Hepatocyte (in vitro differentiated cells): ENCODE results near the gene GPR3. TPM values are rescaled to one million over a fixed set of nuclear protein-coding genes. Genes with fewer than 3 reads are reported as not detected.

Experiments
- DNase-seq: peaks from one replicate; pipeline ENCODE4 v3.0.0-alpha.2; 2016; ENCODE audit warnings: low spot score
- H2AFZ ChIP-seq: fragments of 200-600 bp; sonication (generic); 2 replicates; pipeline ENCODE4 v1.6.0; 2016; ENCODE audit warnings: antibody characterized with exemption, mild to moderate bottlenecking
- H3K27ac ChIP-seq: fragments of 200-600 bp; sonication (generic); 2 replicates; pipeline ENCODE4 v1.5.1; 2016; ENCODE audit warnings: mild to moderate bottlenecking
- H3K27me3 ChIP-seq: fragments of 200-600 bp; sonication (generic); 2 replicates; pipeline ENCODE4 v1.6.1; 2016
- H3K36me3 ChIP-seq: fragments of 200-600 bp; sonication (generic); replicated peaks from 2 replicates; pipeline ENCODE4 v1.5.1; 2016; ENCODE audit warnings: low read depth; ENCODE audit not compliant: insufficient read depth
- H3K4me1 ChIP-seq: fragments of 200-600 bp; sonication (generic); 2 replicates; pipeline ENCODE4 v1.5.1; 2016; ENCODE audit warnings: mild to moderate bottlenecking, moderate library complexity; ENCODE audit not compliant: insufficient read depth
- H3K4me2 ChIP-seq: fragments of 200-600 bp; sonication (generic); 2 replicates; pipeline ENCODE4 v1.6.0; 2016
- H3K4me3 ChIP-seq: fragments of 200-600 bp; sonication (generic); 2 replicates; pipeline ENCODE4 v1.5.1; 2016; ENCODE audit warnings: mild to moderate bottlenecking
- H3K79me2 ChIP-seq: fragments of 200-600 bp; sonication (generic); 2 replicates; pipeline ENCODE4 v1.6.0; 2017; ENCODE audit warnings: mild to moderate bottlenecking
- H3K9me2 ChIP-seq: fragments of 200-600 bp; sonication (generic); replicated peaks from 2 replicates; pipeline ENCODE4 v1.6.0; 2017; ENCODE audit warnings: mild to moderate bottlenecking; ENCODE audit not compliant: insufficient read depth
- H3K9me3 ChIP-seq: fragments of 200-600 bp; sonication (generic); 2 replicates; pipeline ENCODE4 v1.5.1; 2016; ENCODE audit warnings: low read depth, mild to moderate bottlenecking
- H4K20me1 ChIP-seq: fragments of 200-600 bp; sonication (generic); 2 replicates; pipeline ENCODE4 v1.6.0; 2016; ENCODE audit warnings: mild to moderate bottlenecking; ENCODE audit not compliant: insufficient read depth, poor library complexity, severe bottlenecking
- EZH2 ChIP-seq: fragments of 200-600 bp; sonication (generic); IDR thresholded peaks from 2 replicates; pipeline ENCODE4 v1.6.1; 2016; ENCODE audit warnings: antibody characterized with exemption, mild to moderate bottlenecking, borderline replicate concordance
- EZH2phosphoT487 ChIP-seq: fragments of 200-600 bp; sonication (generic); IDR thresholded peaks from one replicate; pipeline ENCODE4 v1.6.1; 2018; ENCODE audit warnings: antibody characterized with exemption, mild to moderate bottlenecking, low read depth, moderate library complexity; ENCODE audit not compliant: unreplicated experiment, severe bottlenecking
- WGBS: methylation state at CpG from one replicate; pipeline ENCODE4 v1.1.6; 2016; ENCODE audit warnings: low lambda C conversion rate; ENCODE audit errors: missing lambda C conversion rate; 5-methylcytosine and 5-hydroxymethylcytosine counted together
- polyA plus RNA-seq: library from polyadenylated mRNA; unstranded; fragments of >200 nt; fragmentation: Nextera tagmentation; extraction: Ambion mirVana; gene quantifications from 2 replicates; pipeline ENCODE4 v1.2.1, GENCODE V29; 2016
- total RNA-seq: library from RNA; depleted of rRNA; stranded (reverse); fragments of >200 nt; gene quantifications from 2 replicates; pipeline ENCODE4 v1.2.3, GENCODE V29; 2014
- TF ChIP-seq, protein P1 (sequence below): fragments of 200-600 bp; sonication (generic); IDR thresholded peaks from 2 replicates; pipeline ENCODE4 v1.5.1; 2016; ENCODE audit warnings: antibody characterized with exemption, mild to moderate bottlenecking; ENCODE audit not compliant: poor library complexity

GPR3 gene
- total and polyA plus RNA-seq, 2 experiments from 2014 or later, result 0.47 to 2.2 TPM

DNA sequence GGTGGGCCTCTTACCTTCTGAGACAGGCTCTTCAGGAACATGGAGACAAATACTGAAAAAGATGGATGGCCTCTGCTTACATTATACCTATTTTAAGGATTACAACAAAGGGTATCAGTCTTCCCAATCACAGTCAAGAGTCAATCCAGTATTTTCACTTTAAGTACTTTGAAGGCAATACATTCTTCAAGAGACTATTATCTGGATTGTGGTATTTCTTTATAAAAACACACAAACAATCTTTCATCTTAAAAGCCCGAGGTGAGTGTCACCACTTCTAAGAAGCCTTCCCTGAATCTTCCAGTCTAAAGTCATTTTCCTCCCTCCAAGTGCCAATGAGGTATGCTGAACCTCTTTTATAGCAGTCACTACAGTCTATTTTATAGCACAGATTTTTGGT, 52.2 kb downstream of the GPR3 start:
- peaks cover 95% of the 10 kb centered on the region for H3K79me2 ChIP-seq
- H3K27me3 ChIP-seq, result no peaks in the 10 kb centered on the region
- H3K4me1 ChIP-seq, result no peaks in the 10 kb centered on the region
- TF ChIP-seq, protein P1, sequence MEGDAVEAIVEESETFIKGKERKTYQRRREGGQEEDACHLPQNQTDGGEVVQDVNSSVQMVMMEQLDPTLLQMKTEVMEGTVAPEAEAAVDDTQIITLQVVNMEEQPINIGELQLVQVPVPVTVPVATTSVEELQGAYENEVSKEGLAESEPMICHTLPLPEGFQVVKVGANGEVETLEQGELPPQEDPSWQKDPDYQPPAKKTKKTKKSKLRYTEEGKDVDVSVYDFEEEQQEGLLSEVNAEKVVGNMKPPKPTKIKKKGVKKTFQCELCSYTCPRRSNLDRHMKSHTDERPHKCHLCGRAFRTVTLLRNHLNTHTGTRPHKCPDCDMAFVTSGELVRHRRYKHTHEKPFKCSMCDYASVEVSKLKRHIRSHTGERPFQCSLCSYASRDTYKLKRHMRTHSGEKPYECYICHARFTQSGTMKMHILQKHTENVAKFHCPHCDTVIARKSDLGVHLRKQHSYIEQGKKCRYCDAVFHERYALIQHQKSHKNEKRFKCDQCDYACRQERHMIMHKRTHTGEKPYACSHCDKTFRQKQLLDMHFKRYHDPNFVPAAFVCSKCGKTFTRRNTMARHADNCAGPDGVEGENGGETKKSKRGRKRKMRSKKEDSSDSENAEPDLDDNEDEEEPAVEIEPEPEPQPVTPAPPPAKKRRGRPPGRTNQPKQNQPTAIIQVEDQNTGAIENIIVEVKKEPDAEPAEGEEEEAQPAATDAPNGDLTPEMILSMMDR, result no peak
- TF ChIP-seq EZH2phosphoT487 (no peak), EZH2 (no peak)
- no peak overlapping the region for H3K27ac ChIP-seq
- no peaks in the 10 kb centered on the region for H3K9me2 ChIP-seq
- H2AFZ ChIP-seq, result no peak overlapping the region
- peaks cover 46% of the 10 kb centered on the region for H4K20me1 ChIP-seq
- H3K4me2 ChIP-seq, result no peak overlapping the region
- no peak overlapping the region for H3K4me3 ChIP-seq
- H3K9me3 ChIP-seq, result no peaks in the 10 kb centered on the region
- 37% methylated on average over 1 of the region's 1 CpG for WGBS
- H3K36me3 ChIP-seq, result no peaks in the 10 kb centered on the region
- DNase-seq, result no peak

Other genes with a start within 250 kb of the GPR3 start
- 9.7 and 13.3 TPM in 2 replicates for gene SLC9A1, start 237.5 kb upstream of the GPR3 start, total RNA-seq
- 29.8 and 31.3 TPM in 2 replicates for gene SLC9A1, start 237.5 kb upstream of the GPR3 start, polyA plus RNA-seq
- 15.3 and 22.8 TPM in 2 replicates for gene WDTC1, start 158.0 kb upstream of the GPR3 start, total RNA-seq
- gene WDTC1, start 158.0 kb upstream of the GPR3 start, polyA plus RNA-seq, result 7.3 and 11.0 TPM in 2 replicates
- 29.7 and 38.0 TPM in 2 replicates for gene TMEM222, start 70.5 kb upstream of the GPR3 start, total RNA-seq
- 55.3 and 57.1 TPM in 2 replicates for gene TMEM222, start 70.5 kb upstream of the GPR3 start, polyA plus RNA-seq
- 10.6 and 12.1 TPM in 2 replicates for gene SYTL1, start 50.6 kb upstream of the GPR3 start, total RNA-seq
- gene SYTL1, start 50.6 kb upstream of the GPR3 start, polyA plus RNA-seq, result 21.7 and 26.2 TPM in 2 replicates
- gene MAP3K6, start 25.7 kb upstream of the GPR3 start, total RNA-seq, result 4.3 and 6.3 TPM in 2 replicates
- 20.4 and 24.8 TPM in 2 replicates for gene MAP3K6, start 25.7 kb upstream of the GPR3 start, polyA plus RNA-seq
- not detected in 2 replicates for gene FCN3, start 17.8 kb upstream of the GPR3 start, total RNA-seq
- gene FCN3, start 17.8 kb upstream of the GPR3 start, polyA plus RNA-seq, result not detected in 2 replicates
- gene CD164L2, start 9.3 kb upstream of the GPR3 start, total RNA-seq, result not detected in 2 replicates
- gene CD164L2, start 9.3 kb upstream of the GPR3 start, polyA plus RNA-seq, result 0.19 TPM in 1 of 2 replicates, not detected in the other
- 25.2 and 28.5 TPM in 2 replicates for gene WASF2, start 97.5 kb downstream of the GPR3 start, total RNA-seq
- 45.6 and 61.1 TPM in 2 replicates for gene WASF2, start 97.5 kb downstream of the GPR3 start, polyA plus RNA-seq
- 6.7 and 13.3 TPM in 2 replicates for gene AHDC1, start 211.5 kb downstream of the GPR3 start, total RNA-seq
- gene AHDC1, start 211.5 kb downstream of the GPR3 start, polyA plus RNA-seq, result 12.2 and 14.4 TPM in 2 replicates
- gene FGR, start 242.6 kb downstream of the GPR3 start, total RNA-seq, result 0.28 and 0.73 TPM in 2 replicates
- gene FGR, start 242.6 kb downstream of the GPR3 start, polyA plus RNA-seq, result 0.28 TPM in 1 of 2 replicates, not detected in the other